Smooth muscle cell (in vitro differentiated cells): ENCODE measurements around the gene FASTK. TPM values are rescaled to one million over a fixed set of nuclear protein-coding genes. Genes with fewer than 3 reads are reported as not detected.
"Not testable (repeated sequence)": the region's sequence is repeated elsewhere in the genome, so short reads cannot be mapped to it uniquely, and the experiment has no call there.

Experiments used
- DNase-seq: peaks from one replicate; lab custom pipeline; 2025; ENCODE audit not compliant: unreplicated experiment; lab: John Stamatoyannopoulos, UW
- H2AFZ ChIP-seq: fragments of 200-600 bp; sonication (generic); 2 replicates; pipeline ENCODE4 v1.6.0; 2016; ENCODE audit warnings: antibody characterized with exemption, low read depth, mild to moderate bottlenecking
- H3F3A ChIP-seq: fragments of 200-600 bp; sonication (generic); 2 replicates; pipeline ENCODE4 v1.6.0; 2017; ENCODE audit warnings: antibody characterized with exemption, low read depth
- H3K27ac ChIP-seq: fragments of 200-600 bp; sonication (generic); 2 replicates; pipeline ENCODE4 v1.5.1; 2016; ENCODE audit warnings: low read depth, mild to moderate bottlenecking
- H3K27me3 ChIP-seq: fragments of 200-600 bp; sonication (generic); 2 replicates; pipeline ENCODE4 v1.6.1; 2016; ENCODE audit warnings: low read depth, mild to moderate bottlenecking
- H3K36me3 ChIP-seq: fragments of 200-600 bp; sonication (generic); 2 replicates; pipeline ENCODE4 v1.5.1; 2016; ENCODE audit warnings: low read depth
- H3K4me1 ChIP-seq: fragments of 200-600 bp; sonication (generic); 2 replicates; pipeline ENCODE4 v1.5.1; 2016; ENCODE audit warnings: low read depth
- H3K4me2 ChIP-seq: fragments of 200-600 bp; sonication (generic); 2 replicates; pipeline ENCODE4 v1.6.0; 2016; ENCODE audit warnings: mild to moderate bottlenecking
- H3K4me3 ChIP-seq: fragments of 200-600 bp; sonication (generic); 2 replicates; pipeline ENCODE4 v1.5.1; 2016; ENCODE audit warnings: mild to moderate bottlenecking
- H3K79me2 ChIP-seq: fragments of 200-600 bp; sonication (generic); 2 replicates; pipeline ENCODE4 v1.6.0; 2016; ENCODE audit warnings: low read depth, mild to moderate bottlenecking
- H3K9ac ChIP-seq: fragments of 200-600 bp; sonication (generic); 2 replicates; pipeline ENCODE4 v1.6.0; 2016; ENCODE audit warnings: low read depth
- H3K9me3 ChIP-seq: fragments of 200-600 bp; sonication (generic); replicated peaks from 2 replicates; pipeline ENCODE4 v1.5.1; 2016; ENCODE audit warnings: low read depth
- H4K20me1 ChIP-seq: fragments of 200-600 bp; sonication (generic); 2 replicates; pipeline ENCODE4 v1.6.0; 2016; ENCODE audit warnings: low read depth
- WGBS: methylation state at CpG from one replicate; pipeline ENCODE4 v1.1.7; 2016; ENCODE audit warnings: low lambda C conversion rate; 5-methylcytosine and 5-hydroxymethylcytosine counted together
- polyA plus RNA-seq: library from polyadenylated mRNA; unstranded; fragments of >200 nt; fragmentation: Nextera tagmentation; extraction: Ambion mirVana; gene quantifications from 2 replicates; pipeline ENCODE4 v1.2.1, GENCODE V29; 2016
- total RNA-seq: library from RNA; depleted of rRNA; stranded (reverse); fragments of >200 nt; gene quantifications from 2 replicates; pipeline ENCODE4 v1.2.3, GENCODE V29; 2014
- TF ChIP-seq, protein P1 (sequence below): fragments of 200-600 bp; sonication (generic); IDR thresholded peaks from 2 replicates; pipeline ENCODE4 v1.5.1; 2017; ENCODE audit warnings: borderline replicate concordance, mild to moderate bottlenecking, antibody characterized with exemption; ENCODE audit not compliant: insufficient read depth, poor library complexity, severe bottlenecking

Gene FASTK
- total and polyA plus RNA-seq, 2 experiments from 2014 or later, result 100 to 177 TPM

DNA sequence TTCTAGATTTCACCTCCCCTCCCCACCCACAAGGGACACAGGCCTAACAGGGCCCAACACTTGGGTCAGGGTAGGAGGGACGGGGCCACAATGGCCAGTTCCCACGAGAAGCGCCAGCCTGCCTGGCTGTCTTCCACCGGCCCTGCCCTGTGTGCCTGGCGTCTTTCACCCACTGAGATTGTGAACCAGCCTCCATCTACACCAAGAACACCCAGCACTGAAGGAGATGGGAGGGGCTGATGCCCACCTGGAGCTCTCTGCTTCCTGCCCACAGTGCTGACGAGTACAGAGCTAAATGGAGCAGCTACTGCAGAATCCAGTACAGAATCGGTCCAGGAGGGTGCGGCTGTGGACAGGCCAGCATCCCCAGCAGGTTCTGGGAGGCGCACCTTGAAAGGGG is 34.6 kb downstream of the FASTK start:
- no peak for DNase-seq
- H3K4me2 ChIP-seq, result no peak overlapping the region

DNA sequence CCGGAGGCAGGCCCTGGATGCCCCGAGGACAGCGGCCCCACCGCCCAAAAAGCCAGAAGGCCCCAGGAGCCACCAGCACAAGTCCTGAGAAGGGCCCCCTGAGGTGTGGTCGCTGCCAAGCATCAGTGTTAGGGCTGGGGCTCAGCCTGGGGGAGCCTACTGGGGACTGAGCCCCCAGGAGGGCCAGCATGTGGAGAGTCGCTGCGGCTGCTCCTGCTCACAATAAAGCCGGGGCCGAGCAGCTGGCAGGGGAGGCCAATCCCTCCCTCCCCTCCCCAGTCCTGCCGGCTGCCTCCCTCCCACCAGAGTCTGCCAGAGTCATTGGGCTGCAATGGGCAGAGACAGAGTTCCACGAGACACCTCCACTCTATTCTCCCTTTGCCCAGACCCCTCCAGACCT is 35.3 kb downstream of the FASTK start:
- no peak for DNase-seq
- Histone ChIP-seq H3K9me3 (no peaks in the 10 kb centered on the region), H3K36me3 (no peaks in the 10 kb centered on the region), H2AFZ (no peak overlapping the region), H3K9ac (no peak overlapping the region), H3K4me1 (peaks cover 1% of the 10 kb centered on the region), H3K27ac (no peak overlapping the region), H3K4me2 (no peak overlapping the region), H3K79me2 (no peaks in the 10 kb centered on the region), H3K4me3 (no peak overlapping the region), H4K20me1 (no peaks in the 10 kb centered on the region), H3F3A (peaks cover 2% of the 10 kb centered on the region), H3K27me3 (no peaks in the 10 kb centered on the region)
- WGBS, result 93% methylated on average over 11 of the region's 11 CpGs
- TF ChIP-seq, protein P1, sequence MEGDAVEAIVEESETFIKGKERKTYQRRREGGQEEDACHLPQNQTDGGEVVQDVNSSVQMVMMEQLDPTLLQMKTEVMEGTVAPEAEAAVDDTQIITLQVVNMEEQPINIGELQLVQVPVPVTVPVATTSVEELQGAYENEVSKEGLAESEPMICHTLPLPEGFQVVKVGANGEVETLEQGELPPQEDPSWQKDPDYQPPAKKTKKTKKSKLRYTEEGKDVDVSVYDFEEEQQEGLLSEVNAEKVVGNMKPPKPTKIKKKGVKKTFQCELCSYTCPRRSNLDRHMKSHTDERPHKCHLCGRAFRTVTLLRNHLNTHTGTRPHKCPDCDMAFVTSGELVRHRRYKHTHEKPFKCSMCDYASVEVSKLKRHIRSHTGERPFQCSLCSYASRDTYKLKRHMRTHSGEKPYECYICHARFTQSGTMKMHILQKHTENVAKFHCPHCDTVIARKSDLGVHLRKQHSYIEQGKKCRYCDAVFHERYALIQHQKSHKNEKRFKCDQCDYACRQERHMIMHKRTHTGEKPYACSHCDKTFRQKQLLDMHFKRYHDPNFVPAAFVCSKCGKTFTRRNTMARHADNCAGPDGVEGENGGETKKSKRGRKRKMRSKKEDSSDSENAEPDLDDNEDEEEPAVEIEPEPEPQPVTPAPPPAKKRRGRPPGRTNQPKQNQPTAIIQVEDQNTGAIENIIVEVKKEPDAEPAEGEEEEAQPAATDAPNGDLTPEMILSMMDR, result no peak

More for the DNA sequence above, 34.6 kb downstream of the FASTK start:
- Histone ChIP-seq H3K9ac (no peak overlapping the region), H3K4me3 (no peak overlapping the region), H2AFZ (no peak overlapping the region), H3K27ac (no peak overlapping the region), H3K79me2 (no peaks in the 10 kb centered on the region), H4K20me1 (no peaks in the 10 kb centered on the region), H3K4me1 (no peaks in the 10 kb centered on the region), H3K27me3 (no peaks in the 10 kb centered on the region), H3K36me3 (no peaks in the 10 kb centered on the region), H3F3A (no peaks in the 10 kb centered on the region), H3K9me3 (no peaks in the 10 kb centered on the region)
- WGBS, result 95% methylated on average over 9 of the region's 9 CpGs
- TF ChIP-seq, protein P1, result no peak

DNA sequence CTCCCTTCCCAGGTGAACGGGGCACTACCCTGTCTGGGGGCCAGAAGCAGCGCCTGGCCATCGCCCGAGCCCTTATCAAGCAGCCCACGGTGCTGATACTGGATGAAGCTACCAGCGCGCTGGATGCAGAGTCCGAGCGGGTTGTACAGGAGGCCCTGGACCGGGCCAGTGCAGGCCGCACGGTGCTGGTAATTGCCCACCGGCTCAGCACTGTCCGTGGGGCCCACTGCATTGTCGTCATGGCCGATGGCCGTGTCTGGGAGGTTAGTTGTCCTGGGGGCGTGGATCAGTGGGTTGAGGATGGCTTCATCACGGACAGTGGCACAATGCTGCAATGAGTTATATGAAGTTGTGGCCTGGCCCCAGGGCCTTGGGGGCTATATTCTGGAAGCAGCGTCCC is 36.6 kb downstream of the FASTK start:
- Histone ChIP-seq H3F3A (peaks cover 9% of the 10 kb centered on the region), H3K36me3 (no peaks in the 10 kb centered on the region), H3K27ac (no peak overlapping the region), H3K79me2 (no peaks in the 10 kb centered on the region), H3K27me3 (no peaks in the 10 kb centered on the region), H3K4me3 (no peak overlapping the region), H3K4me2 (no peak overlapping the region), H4K20me1 (no peaks in the 10 kb centered on the region), H2AFZ (no peak overlapping the region), H3K4me1 (peaks cover 4% of the 10 kb centered on the region), H3K9me3 (no peaks in the 10 kb centered on the region), H3K9ac (no peak overlapping the region)
- no peak for DNase-seq
- 95% methylated on average over 20 of the region's 20 CpGs for WGBS
- TF ChIP-seq, protein P1, result no peak

DNA sequence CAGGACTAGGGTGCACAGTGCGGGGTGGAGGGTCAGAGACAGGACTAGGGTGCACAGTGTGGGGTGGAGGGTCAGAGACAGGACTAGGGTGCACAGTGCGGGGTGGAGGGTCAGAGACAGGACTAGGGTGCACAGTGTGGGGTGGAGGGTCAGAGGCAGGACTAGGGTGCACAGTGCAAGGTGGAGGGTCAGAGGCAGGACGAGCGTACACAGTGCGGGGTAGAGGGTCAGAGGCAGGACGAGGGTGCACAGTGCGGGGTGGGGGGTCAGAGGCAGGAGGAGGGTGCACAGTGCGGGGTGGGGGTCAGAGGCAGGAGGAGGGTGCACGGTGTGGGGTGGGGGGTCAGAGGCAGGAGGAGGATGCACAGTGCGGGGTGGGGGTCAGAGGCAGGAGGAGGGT is 37.2 kb downstream of the FASTK start:
- H3K9ac ChIP-seq, H3K4me3 ChIP-seq, DNase-seq, H2AFZ ChIP-seq, H3K9me3 ChIP-seq, H3K4me1 ChIP-seq, H3K4me2 ChIP-seq, H3K27ac ChIP-seq, H3K36me3 ChIP-seq, H3K27me3 ChIP-seq, H3K79me2 ChIP-seq, H4K20me1 ChIP-seq: not testable (repeated sequence)
- peaks cover 14% of the 10 kb centered on the region for H3F3A ChIP-seq
- WGBS, result 100% methylated on average over 2 of the region's 10 CpGs
